HG03432 (cell line): ENCODE results near the gene CYP27A1.

Experiments used
- ATAC-seq: cut with Tn5 transposase; IDR thresholded peaks from one replicate; pipeline ENCODE4 v1.9.1; 2021; ENCODE audit warnings: mild to moderate bottlenecking, moderate library complexity; ENCODE audit not compliant: unreplicated experiment

The CYP27A1 gene

GRCh38 chr2:218809515-218809914, 27.6 kb downstream of the CYP27A1 start:
- ATAC-seq = no peak

GRCh38 chr2:218810256-218810655, 28.3 kb downstream of the CYP27A1 start:
- no peak for ATAC-seq

- ATAC-seq = no peak
Observed at GRCh38 chr2:218811382-218811781, 29.4 kb downstream of the CYP27A1 start.

GRCh38 chr2:218812096-218812815, 30.3 kb downstream of the CYP27A1 start:
- no peak for ATAC-seq

GRCh38 chr2:218812861-218813260, 30.9 kb downstream of the CYP27A1 start:
- ATAC-seq = no peak

- no peak for ATAC-seq
Observed at GRCh38 chr2:218813771-218814460, 32.0 kb downstream of the CYP27A1 start.

- ATAC-seq = no peak
Observed at GRCh38 chr2:218814540-218815243, 32.7 kb downstream of the CYP27A1 start.

- no peak for ATAC-seq
Observed at GRCh38 chr2:218815244-218815637, 33.3 kb downstream of the CYP27A1 start.

GRCh38 chr2:218815649-218816048, 33.7 kb downstream of the CYP27A1 start:
- ATAC-seq = no peak

GRCh38 chr2:218816561-218817011, 34.6 kb downstream of the CYP27A1 start:
- ATAC-seq = no peak

GRCh38 chr2:218819093-218819492, 37.1 kb downstream of the CYP27A1 start:
- no peak for ATAC-seq

- ATAC-seq = no peak
Observed at GRCh38 chr2:218820746-218821369, 38.9 kb downstream of the CYP27A1 start.

- no peak for ATAC-seq
Observed at GRCh38 chr2:218821605-218822211, 39.8 kb downstream of the CYP27A1 start.

GRCh38 chr2:218822622-218823021, 40.7 kb downstream of the CYP27A1 start:
- ATAC-seq = no peak

- no peak for ATAC-seq
Observed at GRCh38 chr2:218823196-218823855, 41.4 kb downstream of the CYP27A1 start.

GRCh38 chr2:218824004-218824403, 42.1 kb downstream of the CYP27A1 start:
- no peak for ATAC-seq

- ATAC-seq = no peak
Observed at GRCh38 chr2:218826791-218827190, 44.8 kb downstream of the CYP27A1 start.

GRCh38 chr2:218827701-218828476, 45.9 kb downstream of the CYP27A1 start:
- ATAC-seq = no peak

GRCh38 chr2:218828477-218828778, 46.5 kb downstream of the CYP27A1 start:
- no peak for ATAC-seq
